ENCODE measurements around the gene KCNJ5.

Gene KCNJ5

DNA sequence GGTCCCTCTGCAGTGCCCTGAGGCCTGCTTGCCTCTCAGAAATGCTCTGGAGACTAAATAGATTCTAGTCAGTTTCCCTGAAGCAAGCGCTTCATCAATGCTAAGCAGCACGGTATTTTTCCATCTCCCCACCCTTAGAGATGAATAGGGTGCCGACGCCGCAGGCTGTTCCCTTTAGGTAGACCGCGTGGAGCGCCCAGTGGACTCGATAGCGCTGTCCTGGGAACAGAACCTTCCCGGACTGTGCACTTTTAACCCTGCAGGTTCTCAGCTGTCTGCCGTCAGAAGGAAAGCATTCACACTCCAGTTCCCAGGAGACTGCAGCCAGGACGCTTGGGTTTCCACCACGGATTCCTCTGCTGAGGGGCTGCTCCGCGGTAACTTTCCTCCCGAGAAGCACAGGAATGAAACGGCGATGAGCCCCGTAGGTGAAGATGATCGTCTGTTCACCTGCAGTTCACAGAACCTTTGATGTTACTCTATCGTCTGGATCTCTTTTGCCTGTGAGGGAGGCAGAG lies 15.0 kb upstream of the KCNJ5 start:
- Histone ChIP-seq H3K27ac (no peak overlapping the region), H3K4me1 (no peaks in the 10 kb centered on the region), H3K9me3 (ENCODE audit: control insufficient read depth, low read length) (no peaks in the 10 kb centered on the region), H3K9ac (no peak overlapping the region), H3K4me2 (ENCODE audit: low read length) (no peak overlapping the region), H3K27me3 (ENCODE audit: control insufficient read depth, insufficient read depth, low read length) (no peaks in the 10 kb centered on the region), H2AFZ (no peak overlapping the region), H3K4me3 (ENCODE audit: low read depth, low read length) (no peak overlapping the region), H3K79me2 (no peaks in the 10 kb centered on the region), H3K36me3 (ENCODE audit: control insufficient read depth, insufficient read depth, low read length) (no peaks in the 10 kb centered on the region)
- TF ChIP-seq, protein P1, sequence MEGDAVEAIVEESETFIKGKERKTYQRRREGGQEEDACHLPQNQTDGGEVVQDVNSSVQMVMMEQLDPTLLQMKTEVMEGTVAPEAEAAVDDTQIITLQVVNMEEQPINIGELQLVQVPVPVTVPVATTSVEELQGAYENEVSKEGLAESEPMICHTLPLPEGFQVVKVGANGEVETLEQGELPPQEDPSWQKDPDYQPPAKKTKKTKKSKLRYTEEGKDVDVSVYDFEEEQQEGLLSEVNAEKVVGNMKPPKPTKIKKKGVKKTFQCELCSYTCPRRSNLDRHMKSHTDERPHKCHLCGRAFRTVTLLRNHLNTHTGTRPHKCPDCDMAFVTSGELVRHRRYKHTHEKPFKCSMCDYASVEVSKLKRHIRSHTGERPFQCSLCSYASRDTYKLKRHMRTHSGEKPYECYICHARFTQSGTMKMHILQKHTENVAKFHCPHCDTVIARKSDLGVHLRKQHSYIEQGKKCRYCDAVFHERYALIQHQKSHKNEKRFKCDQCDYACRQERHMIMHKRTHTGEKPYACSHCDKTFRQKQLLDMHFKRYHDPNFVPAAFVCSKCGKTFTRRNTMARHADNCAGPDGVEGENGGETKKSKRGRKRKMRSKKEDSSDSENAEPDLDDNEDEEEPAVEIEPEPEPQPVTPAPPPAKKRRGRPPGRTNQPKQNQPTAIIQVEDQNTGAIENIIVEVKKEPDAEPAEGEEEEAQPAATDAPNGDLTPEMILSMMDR (IDR thresholded peaks at IDR 0.05): no peak

DNA sequence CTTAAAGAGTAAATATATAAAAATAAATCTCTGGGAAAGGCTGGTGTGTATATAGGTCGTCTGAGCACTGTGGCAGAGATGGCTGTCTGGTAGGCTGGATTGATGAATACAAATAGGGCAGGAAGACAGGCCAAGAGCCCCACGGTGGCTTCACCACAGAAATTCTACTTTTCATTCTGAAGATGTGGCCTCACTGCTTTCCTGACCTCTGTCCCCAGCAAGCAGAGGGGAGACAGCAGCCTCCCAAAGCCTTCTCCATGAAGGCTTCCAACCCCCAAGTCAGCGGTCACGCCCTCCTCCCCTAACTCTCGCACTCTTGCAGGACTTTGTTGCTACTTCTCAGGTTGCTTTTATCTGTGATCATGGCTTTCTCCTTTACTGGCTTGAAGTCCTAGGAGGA lies 13.4 kb upstream of the KCNJ5 start:
- no peaks in the 10 kb centered on the region for H3K9me3 ChIP-seq (ENCODE audit: control insufficient read depth, low read length)
- H3K4me3 ChIP-seq (ENCODE audit: low read depth, low read length): no peak overlapping the region
- H2AFZ ChIP-seq: no peak overlapping the region
- H3K36me3 ChIP-seq (ENCODE audit: control insufficient read depth, insufficient read depth, low read length): no peaks in the 10 kb centered on the region
- no peak overlapping the region for H3K9ac ChIP-seq
- TF ChIP-seq, protein P1 (IDR thresholded peaks at IDR 0.05): no peak
- H3K79me2 ChIP-seq: no peaks in the 10 kb centered on the region
- no peaks in the 10 kb centered on the region for H3K4me1 ChIP-seq
- no peak overlapping the region for H3K27ac ChIP-seq
- no peak overlapping the region for H3K4me2 ChIP-seq (ENCODE audit: low read length)
- H3K27me3 ChIP-seq (ENCODE audit: control insufficient read depth, insufficient read depth, low read length): no peaks in the 10 kb centered on the region

DNA sequence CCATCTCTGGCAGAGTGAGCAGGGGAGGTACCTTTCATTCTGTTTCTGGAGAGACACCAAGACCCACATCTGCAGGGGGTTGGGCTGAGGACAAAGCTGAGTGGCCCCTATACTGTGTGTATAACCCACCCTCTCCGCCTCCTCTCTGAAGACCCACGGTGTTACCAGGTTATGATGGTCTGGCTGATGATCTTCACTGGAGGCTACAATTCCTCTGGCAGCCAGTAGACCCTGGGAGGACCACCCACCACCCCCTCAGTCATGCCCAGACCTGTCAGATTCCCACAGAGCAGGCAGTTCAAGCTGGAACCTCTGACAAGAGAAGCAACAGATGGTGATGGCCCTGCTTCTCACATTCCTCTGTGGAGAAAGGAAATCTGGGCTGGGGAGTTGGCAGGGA lies 12.7 kb upstream of the KCNJ5 start:
- TF ChIP-seq, protein P1 (IDR thresholded peaks at IDR 0.05): no peak
- no peak overlapping the region for H3K27ac ChIP-seq
- H3K27me3 ChIP-seq (ENCODE audit: control insufficient read depth, insufficient read depth, low read length): no peaks in the 10 kb centered on the region
- H2AFZ ChIP-seq: no peak overlapping the region
- no peaks in the 10 kb centered on the region for H3K36me3 ChIP-seq (ENCODE audit: control insufficient read depth, insufficient read depth, low read length)
- no peak overlapping the region for H3K4me2 ChIP-seq (ENCODE audit: low read length)
- H3K79me2 ChIP-seq: no peaks in the 10 kb centered on the region
- H3K4me3 ChIP-seq (ENCODE audit: low read depth, low read length): no peak overlapping the region
- H3K4me1 ChIP-seq: no peaks in the 10 kb centered on the region
- H3K9me3 ChIP-seq (ENCODE audit: control insufficient read depth, low read length): no peaks in the 10 kb centered on the region
- no peak overlapping the region for H3K9ac ChIP-seq

DNA sequence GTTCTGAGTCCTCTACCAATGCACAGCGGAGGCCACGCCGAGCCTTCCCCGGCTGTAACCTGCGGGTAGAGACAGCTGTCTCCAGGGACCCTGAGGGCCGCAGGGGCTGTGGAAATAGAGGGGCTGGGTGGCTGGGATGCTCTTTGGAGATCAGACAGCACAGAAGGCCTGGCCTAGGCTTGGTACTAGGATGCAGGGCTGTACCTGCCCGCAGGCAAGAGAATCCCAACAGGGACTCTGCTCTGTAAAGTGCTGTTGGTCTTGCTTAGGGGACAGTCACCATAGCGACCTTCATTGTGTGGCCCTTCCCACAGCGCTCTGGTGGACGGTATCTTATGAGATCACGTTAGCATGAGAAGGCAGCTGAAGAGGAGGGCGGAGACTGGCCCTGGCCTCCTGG lies 11.3 kb upstream of the KCNJ5 start:
- Histone ChIP-seq H3K9ac (no peak overlapping the region), H3K4me3 (ENCODE audit: low read depth, low read length) (no peak overlapping the region), H3K36me3 (ENCODE audit: control insufficient read depth, insufficient read depth, low read length) (no peaks in the 10 kb centered on the region), H3K4me2 (ENCODE audit: low read length) (no peak overlapping the region), H2AFZ (no peak overlapping the region), H3K9me3 (ENCODE audit: control insufficient read depth, low read length) (no peaks in the 10 kb centered on the region), H3K4me1 (no peaks in the 10 kb centered on the region), H3K27ac (no peak overlapping the region), H3K27me3 (ENCODE audit: control insufficient read depth, insufficient read depth, low read length) (no peaks in the 10 kb centered on the region), H3K79me2 (no peaks in the 10 kb centered on the region)
- TF ChIP-seq, protein P1 (IDR thresholded peaks at IDR 0.05): no peak

DNA sequence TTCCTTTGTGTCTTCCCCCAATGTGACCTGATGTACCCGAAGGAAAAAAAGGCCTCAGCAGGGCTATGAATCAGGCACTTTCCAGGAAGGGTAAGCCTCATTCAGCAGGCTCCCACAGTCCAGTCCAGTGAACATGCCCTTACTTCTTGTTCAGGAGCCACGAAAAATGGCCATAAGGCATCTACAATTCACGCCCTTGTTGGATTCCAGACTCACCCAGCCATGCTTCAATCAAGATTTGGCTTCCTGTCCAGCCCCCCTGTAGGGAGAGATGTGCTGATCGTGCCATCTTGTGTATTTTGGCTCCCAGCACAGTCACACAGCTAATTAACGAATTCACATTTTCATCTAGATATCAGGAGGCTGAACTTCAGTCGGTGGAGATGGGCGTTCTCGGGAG lies 9.9 kb upstream of the KCNJ5 start:
- H2AFZ ChIP-seq: no peak overlapping the region
- no peak overlapping the region for H3K9ac ChIP-seq
- no peaks in the 10 kb centered on the region for H3K9me3 ChIP-seq (ENCODE audit: control insufficient read depth, low read length)
- H3K27me3 ChIP-seq (ENCODE audit: control insufficient read depth, insufficient read depth, low read length): no peaks in the 10 kb centered on the region
- no peaks in the 10 kb centered on the region for H3K4me1 ChIP-seq
- no peak overlapping the region for H3K4me3 ChIP-seq (ENCODE audit: low read depth, low read length)
- no peak overlapping the region for H3K4me2 ChIP-seq (ENCODE audit: low read length)
- TF ChIP-seq, protein P1 (IDR thresholded peaks at IDR 0.05): no peak
- no peak overlapping the region for H3K27ac ChIP-seq
- H3K36me3 ChIP-seq (ENCODE audit: control insufficient read depth, insufficient read depth, low read length): no peaks in the 10 kb centered on the region
- no peaks in the 10 kb centered on the region for H3K79me2 ChIP-seq
